NCI-H1105 (cell line): Measurements from ENCODE around the gene PARD6A.

Experiments used
- DNase-seq: peaks from one replicate; lab custom pipeline; 2025; lab: John Stamatoyannopoulos, UW

The PARD6A gene, protein sequence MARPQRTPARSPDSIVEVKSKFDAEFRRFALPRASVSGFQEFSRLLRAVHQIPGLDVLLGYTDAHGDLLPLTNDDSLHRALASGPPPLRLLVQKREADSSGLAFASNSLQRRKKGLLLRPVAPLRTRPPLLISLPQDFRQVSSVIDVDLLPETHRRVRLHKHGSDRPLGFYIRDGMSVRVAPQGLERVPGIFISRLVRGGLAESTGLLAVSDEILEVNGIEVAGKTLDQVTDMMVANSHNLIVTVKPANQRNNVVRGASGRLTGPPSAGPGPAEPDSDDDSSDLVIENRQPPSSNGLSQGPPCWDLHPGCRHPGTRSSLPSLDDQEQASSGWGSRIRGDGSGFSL

DNA sequence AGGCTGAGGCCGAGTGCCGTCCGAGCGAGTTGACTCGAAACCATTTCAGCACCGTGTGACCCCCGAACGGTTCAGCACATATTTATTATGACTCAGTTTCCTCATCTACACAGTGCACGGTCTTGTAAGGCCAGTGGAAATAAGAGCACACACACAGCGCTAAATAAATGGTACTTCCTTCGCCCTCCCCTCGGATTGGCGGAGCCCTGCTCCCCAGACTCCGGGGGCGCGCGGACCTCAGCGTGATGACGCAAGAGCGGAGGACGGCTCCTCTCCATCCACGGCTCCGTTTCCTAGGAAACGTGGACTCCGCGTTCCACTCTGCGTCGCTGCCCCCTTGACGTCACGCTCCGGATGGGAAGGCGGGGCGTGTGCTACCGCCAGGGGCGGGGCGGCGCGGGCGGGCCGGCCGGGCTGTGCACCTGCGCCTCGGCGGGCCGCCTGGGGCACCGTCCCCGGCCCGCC, at the start of gene PARD6A:
TSS of gene PARD6A (plus strand) at position 397 of the 465 bp plus-strand sequence. CDS start 79 bp downstream, outside the sequence.
- peak; percentile 90 for DNase-seq

DNA sequence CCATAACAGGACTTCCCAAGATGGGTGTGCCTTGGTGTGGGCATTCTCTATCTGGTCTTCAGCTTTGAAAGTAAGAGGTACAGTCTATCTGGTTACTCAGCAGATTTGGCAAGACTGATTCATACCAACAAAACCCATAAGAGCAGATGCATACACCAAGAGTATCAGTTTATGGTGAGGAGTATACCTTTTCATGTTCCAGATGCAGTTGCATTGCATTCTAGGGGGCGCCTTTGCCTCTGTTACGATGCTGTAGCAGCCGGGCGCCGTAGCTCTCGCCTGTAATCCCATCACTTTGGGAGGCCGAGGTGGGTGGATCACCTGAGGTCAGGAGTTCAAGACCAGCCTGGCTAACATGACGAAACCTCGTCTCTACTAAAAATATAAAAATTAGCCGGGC, 47.0 kb upstream of the PARD6A start:
- DNase-seq: no peak

DNA sequence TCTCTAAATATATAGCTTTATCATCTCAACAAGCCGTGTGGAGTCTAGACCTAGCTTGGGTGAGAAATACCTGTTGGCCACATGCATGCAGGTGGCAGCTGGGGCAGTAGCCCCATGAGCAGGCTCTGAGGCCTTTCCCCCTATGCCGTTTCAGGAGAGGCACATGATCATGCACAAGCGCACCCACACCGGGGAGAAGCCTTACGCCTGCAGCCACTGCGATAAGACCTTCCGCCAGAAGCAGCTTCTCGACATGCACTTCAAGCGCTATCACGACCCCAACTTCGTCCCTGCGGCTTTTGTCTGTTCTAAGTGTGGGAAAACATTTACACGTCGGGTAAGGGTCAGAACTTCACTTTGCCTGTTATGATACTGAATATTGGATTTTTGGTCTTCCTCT, 32.5 kb upstream of the PARD6A start:
- no peak for DNase-seq

GRCh38 chr16:67632415-67633172, 28.2 kb upstream of the PARD6A start:
- no peak for DNase-seq

GRCh38 chr16:67636713-67637112, 24.0 kb upstream of the PARD6A start:
- no peak for DNase-seq

DNA sequence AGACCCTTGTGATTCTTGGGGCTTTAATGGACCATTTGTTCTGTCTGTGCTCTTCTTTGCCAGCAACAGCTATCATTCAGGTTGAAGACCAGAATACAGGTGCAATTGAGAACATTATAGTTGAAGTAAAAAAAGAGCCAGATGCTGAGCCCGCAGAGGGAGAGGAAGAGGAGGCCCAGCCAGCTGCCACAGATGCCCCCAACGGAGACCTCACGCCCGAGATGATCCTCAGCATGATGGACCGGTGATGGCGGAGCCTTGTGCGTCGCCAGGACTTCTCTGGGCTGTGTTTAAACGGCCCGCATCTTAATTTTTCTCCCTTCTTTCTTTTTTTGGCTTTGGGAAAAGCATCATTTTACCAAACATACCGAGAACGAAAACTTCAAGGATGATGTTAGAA, 23.1 kb upstream of the PARD6A start:
- no peak for DNase-seq

- no peak for DNase-seq
Measured at GRCh38 chr16:67641779-67642708, 18.7 kb upstream of the PARD6A start.

DNA sequence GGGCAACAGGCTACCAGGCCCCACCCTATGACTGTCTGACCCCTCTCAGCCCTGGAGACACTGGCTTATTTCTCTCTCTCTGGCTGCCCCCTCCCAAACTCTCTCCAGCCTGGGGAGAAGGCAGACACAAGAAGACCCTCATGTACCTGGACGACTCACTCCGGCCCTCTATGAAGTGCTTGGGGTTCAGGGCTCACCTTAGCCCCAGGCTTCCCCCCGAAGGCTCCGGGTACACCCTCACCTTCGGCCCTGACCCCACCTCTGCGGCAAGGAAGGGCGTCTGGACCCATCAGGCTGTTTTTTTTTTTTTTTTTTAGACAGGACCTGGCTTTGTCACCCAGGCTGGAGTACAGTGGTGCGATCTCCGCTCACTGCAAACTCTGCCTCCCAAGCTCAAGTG, 16.7 kb upstream of the PARD6A start:
- no peak for DNase-seq

GRCh38 chr16:67645397-67646121, 15.2 kb upstream of the PARD6A start:
- DNase-seq: no peak

DNA sequence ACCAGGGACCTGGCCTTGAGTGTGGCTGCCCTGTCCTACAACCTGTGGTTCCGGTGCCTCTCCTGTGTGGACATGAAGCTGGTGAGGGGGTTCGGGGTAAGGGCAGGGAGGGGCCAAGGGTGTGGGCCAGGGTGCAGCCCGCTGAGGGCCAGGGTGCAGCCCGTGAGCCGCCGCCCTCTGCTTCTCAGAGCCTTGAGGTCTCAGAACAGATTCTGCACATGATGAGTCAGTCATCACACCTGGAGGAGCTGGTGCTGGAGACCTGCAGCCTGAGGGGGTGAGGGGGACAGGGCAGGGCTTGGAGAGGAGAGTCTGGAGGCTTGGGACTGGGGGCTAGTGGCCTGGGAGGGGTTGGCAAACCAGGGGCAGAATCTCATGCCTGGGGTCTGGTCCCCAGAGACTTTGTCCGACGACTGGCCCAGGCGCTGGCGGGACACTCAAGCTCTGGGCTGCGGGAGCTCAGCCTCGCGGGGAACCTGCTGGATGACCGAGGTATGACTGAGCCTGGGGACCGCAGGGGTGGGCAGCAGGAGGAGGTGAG, 13.6 kb upstream of the PARD6A start:
- DNase-seq: no peak

GRCh38 chr16:67647681-67648080, 13.1 kb upstream of the PARD6A start:
- no peak for DNase-seq

DNA sequence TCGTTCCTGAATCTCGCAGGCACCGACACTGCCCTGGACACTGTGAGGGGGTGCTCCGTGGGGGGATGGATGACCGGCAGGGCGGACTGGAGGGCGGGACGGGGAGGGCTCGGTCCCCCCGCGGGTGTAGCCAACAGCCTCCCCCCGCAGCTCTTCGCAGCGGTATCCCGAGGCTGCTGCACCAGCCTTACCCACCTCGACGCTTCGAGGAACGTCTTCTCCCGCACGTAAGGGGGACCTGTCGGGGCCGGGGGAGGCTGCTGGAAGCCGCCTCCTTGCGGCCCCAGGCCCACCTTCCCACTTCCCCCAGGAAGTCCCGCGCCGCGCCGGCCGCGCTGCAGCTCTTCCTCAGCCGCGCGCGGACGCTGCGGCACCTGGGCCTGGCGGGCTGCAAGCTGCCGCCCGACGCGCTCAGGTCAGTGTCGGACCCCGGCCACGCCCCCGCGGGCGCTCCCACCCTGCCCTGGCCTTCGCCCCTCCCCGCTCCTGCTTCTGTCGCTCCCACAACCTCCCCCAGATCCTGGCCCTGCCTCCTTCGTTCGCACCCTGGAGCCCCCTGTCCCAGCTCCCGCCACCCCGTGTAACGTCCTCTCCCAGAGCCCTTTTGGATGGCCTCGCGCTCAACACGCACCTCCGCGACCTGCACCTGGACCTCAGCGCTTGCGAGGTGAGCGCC, 12.5 kb upstream of the PARD6A start:
- no peak for DNase-seq

- no peak for DNase-seq
Measured at GRCh38 chr16:67648764-67649407, 11.9 kb upstream of the PARD6A start.

DNA sequence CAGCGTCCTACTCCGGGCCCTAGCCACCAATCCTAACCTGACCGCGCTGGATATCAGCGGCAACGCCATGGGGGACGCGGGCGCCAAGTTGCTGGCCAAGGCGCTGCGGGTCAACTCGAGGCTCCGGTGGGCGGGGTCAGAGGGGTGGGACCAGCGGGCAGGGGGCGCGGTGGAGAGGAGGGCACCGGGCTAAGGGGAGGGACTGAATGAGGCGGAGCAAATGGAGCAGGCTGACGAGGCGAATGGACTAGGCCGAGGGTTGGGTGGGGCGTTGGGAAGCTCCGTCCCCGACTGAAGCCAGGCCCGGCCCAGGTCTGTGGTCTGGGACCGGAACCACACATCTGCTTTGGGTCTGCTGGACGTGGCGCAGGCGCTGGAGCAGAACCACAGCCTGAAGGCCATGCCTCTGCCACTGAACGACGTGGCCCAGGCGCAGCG, 11.2 kb upstream of the PARD6A start:
- no peak for DNase-seq

GRCh38 chr16:67650023-67650422, 10.7 kb upstream of the PARD6A start:
- DNase-seq: no peak

DNA sequence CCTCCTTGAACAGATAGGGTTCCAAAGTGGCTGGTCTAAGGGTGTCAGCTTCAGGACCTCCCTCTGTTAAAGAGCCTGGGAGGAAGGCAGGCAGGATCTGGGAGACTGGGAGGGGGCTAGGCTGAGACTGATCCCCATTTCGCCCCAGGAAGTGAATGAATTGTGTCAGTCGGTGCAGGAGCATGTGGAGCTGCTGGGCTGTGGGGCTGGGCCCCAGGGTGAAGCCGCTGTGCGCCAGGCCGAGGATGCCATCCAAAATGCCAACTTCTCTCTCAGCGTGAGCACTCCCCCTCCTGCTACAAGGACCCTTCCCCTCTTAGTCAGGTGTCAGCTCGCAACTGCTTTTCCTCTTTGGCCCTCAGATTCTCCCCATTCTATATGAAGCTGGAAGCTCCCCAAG, 9.7 kb upstream of the PARD6A start:
- no peak for DNase-seq

GRCh38 chr16:67651847-67652246, 8.9 kb upstream of the PARD6A start:
- DNase-seq: no peak

DNA sequence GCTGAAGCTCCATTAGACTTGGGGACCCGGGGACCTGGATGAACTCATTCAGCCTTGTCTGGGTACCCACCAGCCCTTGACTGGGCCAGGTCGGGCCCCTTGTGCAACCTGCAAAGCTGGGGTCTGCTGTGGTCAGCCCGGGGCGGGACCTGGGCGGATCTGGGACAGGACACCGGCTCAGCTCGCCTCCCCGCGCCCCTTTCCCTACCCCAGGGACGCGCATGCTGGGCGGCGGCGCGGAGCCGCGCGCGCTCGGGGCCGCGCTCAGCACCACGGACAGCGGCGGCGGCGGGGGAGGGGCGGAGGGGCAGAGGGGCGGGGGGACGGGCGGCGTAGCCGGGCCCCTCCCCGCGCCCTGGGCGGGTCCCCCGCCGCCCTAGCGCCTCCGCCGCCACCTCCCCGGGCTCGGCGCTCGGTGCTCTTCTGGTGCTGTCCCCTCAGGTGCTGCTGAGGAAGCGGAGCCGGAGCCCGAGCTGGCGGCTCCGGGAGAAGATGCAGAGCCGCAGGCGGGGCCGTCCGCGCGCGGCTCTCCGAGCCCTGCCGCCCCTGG, 8.1 kb upstream of the PARD6A start:
- DNase-seq: no peak

DNA sequence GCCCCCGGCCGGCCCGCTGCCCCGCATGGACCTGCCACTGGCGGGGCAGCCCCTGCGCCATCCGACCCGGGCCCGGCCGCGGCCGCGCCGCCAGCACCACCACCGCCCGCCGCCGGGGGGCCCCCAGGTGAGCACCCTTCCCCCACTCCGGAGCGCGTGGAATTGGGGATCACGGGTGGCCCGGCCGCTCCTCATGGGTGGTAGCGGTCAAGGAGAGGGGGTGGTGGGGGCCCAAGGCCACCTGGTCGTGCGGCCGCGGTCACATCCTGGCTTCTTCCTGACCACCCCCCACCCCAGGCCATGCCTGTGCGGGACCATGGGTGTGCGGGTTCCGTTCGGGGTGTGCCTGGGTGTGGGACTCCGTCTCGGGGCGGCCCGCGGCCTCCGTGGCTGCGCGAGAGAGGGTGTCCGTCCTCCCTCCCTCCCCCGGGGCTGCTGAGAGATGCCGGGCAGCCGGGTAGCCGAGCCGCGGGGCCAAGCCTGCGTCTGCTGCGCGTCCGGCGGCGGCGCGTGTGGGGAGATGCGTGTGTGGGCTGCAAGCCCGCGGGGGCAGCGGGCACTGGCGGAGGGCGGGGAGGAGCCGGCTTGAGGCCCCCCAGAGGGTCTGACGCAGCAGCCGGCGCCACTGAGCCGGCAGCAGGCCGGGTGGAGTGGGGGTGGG, 7.5 kb upstream of the PARD6A start:
- no peak for DNase-seq
